SK-N-MC (cell line): ENCODE data around the gene GSX1.

Experiments used
- EZH2 ChIP-seq: fragments of 200-600 bp; sonication (generic); IDR thresholded peaks from one replicate; pipeline ENCODE4 v1.6.1; 2017; ENCODE audit warnings: antibody characterized with exemption
- FOXP2 ChIP-seq: optimal IDR thresholded peaks from 2 replicates; pipeline ENCODE3; 2011; ENCODE audit warnings: mild to moderate bottlenecking, moderate library complexity; ENCODE audit not compliant: insufficient read depth; ENCODE audit errors: extremely low read length, control extremely low read depth
- POLR2AphosphoS5 ChIP-seq: IDR thresholded peaks from 2 replicates; pipeline ENCODE4 v1.6.1; 2012; ENCODE audit warnings: mild to moderate bottlenecking, low read depth, low read length, borderline replicate concordance

DNA sequence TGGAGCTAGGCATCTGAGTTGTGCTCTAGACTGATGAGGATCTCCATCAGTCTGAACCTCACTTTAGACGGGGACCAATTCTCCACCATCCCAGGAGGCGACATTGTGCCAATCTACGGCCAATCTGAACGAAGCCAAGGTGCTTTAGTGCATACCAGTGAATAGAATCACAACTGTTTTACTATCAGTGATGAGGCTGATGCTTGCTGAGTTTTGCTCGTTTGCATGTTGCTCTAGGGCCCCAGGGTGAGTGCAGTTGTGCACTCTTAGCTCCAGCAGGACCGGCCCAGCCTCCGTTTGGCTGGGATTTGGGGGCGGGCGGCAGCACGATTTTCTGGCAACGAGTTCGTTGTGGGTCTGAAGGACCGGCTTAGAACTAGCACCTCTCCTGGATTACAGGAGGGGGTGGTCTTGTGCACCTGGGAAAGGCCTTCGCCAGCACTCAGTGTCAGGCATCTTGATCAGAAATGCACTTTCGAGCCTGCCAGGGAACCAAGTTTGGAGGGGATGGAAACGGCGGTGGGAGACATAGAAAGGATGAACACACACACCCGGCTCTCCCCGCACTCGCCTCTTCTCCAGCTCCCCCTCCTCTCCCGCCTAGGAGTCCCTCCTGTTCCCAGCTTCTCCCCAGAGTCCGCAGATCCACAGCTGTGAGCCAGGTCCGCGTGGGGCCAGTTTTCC lies 4.4 kb downstream of the GSX1 start:
- TF ChIP-seq EZH2 (no peak), POLR2AphosphoS5 (no peak), FOXP2 (no peak)
